Neuron (in vitro differentiated cells): ENCODE results near the gene CHKB.
"Not testable (repeated sequence)": the region's sequence is repeated elsewhere in the genome, so short reads cannot be mapped to it uniquely, and the experiment has no call there.

Experiments used
- H2AFZ ChIP-seq: one replicate; pipeline ENCODE4 v1.6.1; 2013; ENCODE audit warnings: low read depth, mild to moderate bottlenecking, inconsistent platforms, low read length, moderate library complexity
- H3K27me3 ChIP-seq: one replicate; pipeline ENCODE4 v1.6.1; 2013; ENCODE audit warnings: low read length; ENCODE audit not compliant: insufficient read depth
- H3K36me3 ChIP-seq: one replicate; pipeline ENCODE4 v1.6.1; 2013; ENCODE audit warnings: low read length; ENCODE audit not compliant: insufficient read depth
- H3K4me1 ChIP-seq: one replicate; pipeline ENCODE4 v1.6.1; 2013; ENCODE audit warnings: low read length; ENCODE audit not compliant: insufficient read depth
- H3K4me3 ChIP-seq: 2 replicates; pipeline ENCODE4 v1.5.1; 2013; ENCODE audit warnings: mild to moderate bottlenecking, low read length, moderate library complexity
- H3K9me3 ChIP-seq: one replicate; pipeline ENCODE4 v1.6.1; 2013; ENCODE audit warnings: low read length

CHKB gene

GRCh38 chr22:50608058-50608840, 25.6 kb upstream of the CHKB start:
- H3K9me3 ChIP-seq, H2AFZ ChIP-seq, H3K4me1 ChIP-seq, H3K4me3 ChIP-seq, H3K27me3 ChIP-seq: not testable (repeated sequence)
- peaks cover 44% of the 10 kb centered on the region for H3K36me3 ChIP-seq

DNA sequence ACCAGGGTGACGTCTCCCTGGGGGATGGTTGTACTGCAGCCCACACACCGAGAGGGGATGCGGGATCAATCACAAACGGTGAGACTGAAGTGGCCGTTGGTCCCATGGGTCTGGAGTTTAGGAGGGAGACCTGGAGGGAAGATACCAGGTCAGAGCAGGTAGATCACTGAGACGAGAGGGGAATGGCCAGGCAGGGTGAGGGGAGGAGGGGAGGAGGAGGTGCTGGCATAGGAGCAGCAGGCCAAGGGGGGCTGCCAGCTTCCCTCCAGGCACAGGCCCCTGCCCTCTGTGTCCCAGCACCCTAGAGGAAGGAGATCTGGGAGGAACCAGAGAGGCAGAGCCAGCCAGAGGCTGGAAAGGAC, 25.0 kb upstream of the CHKB start:
- no peaks in the 10 kb centered on the region for H3K4me1 ChIP-seq
- no peaks in the 10 kb centered on the region for H3K9me3 ChIP-seq
- H2AFZ ChIP-seq, result no peak overlapping the region
- no peaks in the 10 kb centered on the region for H3K27me3 ChIP-seq
- peaks cover 50% of the 10 kb centered on the region for H3K36me3 ChIP-seq
- no peak overlapping the region for H3K4me3 ChIP-seq

DNA sequence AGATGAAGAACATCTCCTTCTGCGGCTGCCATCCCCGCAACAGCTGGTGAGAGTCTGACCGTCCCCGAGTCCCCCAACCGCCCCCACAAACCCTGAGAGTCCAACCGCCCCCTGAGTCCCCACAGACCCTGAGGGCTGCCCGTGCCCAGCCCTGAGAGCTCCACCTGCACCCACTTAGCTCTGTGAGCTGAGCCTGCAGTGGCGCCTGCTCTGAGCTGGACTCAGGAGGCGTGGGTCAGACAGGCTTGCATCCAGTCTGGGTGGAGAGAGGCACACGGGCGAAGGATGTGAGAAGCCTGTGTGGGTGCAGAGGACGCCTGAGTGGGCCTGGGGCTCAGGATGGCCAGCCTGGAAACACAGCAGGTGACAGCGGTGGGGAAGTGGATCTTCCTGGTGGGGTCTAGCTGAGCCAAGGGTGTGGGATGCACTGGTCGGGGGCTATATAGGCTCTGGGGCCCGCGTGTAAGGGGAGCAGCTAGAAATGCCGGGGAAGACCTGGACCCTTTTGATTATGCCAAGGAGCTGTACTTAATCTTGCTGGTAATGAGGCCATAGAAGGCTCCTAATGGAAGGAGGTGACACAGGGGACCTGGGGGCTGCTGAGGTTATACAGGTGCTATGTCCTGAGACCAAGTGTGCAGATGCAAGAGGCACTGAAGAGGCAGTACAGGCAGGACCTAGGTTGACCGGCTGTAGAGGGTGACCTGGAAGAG, 24.5 kb upstream of the CHKB start:
- H3K27me3 ChIP-seq, result no peaks in the 10 kb centered on the region

DNA sequence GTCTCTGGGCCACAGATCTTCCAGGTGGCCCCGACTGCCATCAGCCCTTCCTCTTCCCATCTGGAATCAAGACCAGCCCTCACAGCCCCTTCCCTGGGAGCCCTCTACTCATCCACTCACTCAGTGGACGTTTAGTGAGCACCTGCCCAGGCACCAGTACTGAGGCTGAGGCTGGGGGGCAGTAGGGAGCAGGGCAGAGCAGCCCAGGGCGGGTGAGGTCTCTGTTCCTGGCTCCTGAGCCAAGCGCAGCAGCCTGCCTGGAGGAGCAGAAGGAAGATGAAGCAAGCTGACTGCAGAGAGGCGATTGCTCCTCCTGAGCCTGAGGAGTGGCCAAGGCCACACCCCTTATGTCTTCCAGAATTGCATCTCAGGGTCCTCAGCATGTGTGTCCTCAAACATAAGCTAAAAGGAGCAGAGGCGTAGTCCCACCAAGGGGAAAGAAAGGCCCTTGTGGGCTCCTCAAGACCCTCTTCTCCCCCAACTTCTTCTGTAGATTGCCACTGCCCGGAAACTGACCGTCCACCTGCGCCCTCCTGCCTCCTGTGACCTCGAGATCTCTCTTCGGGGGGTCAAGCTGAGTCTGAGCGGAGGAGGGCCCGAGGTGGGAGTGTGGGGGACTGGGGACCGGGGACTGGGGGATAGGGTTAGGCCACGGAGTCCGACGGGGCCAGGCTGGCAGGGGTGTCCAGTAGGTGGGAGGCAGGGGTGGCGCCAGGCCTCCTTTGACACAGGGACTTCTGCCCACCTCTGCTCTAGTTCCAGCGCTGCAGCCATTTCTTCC, 23.7 kb upstream of the CHKB start:
- no peak overlapping the region for H3K4me3 ChIP-seq
- peaks cover 50% of the 10 kb centered on the region for H3K36me3 ChIP-seq
- H3K9me3 ChIP-seq, result no peaks in the 10 kb centered on the region
- H3K4me1 ChIP-seq, result peaks cover 9% of the 10 kb centered on the region
- H2AFZ ChIP-seq, result no peak overlapping the region
- no peaks in the 10 kb centered on the region for H3K27me3 ChIP-seq

More for the DNA sequence above, 24.5 kb upstream of the CHKB start:
- peaks cover 50% of the 10 kb centered on the region for H3K36me3 ChIP-seq
- no peak overlapping the region for H3K4me3 ChIP-seq
- peaks cover 2% of the 10 kb centered on the region for H3K4me1 ChIP-seq
- no peak overlapping the region for H2AFZ ChIP-seq
- H3K9me3 ChIP-seq, result no peaks in the 10 kb centered on the region

DNA sequence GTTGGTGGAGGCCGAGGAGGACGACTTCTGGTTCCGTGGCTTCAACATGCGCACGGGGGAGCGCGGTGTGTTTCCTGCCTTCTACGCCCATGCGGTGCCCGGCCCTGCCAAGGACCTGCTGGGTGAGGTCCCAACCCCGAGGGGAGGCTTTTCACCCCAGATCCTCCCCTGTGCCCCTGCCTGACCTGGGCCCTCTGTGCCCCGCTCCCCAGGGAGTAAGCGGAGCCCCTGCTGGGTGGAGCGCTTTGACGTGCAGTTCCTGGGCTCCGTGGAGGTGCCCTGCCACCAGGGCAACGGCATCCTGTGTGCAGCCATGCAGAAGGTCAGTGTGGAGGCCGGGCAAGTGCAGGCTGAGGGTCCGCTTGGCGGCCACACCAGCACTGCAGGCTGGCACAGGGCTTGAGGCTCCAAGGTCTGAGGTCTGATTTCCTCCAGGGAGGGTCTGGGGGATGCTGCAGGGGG, 23.0 kb upstream of the CHKB start:
- Histone ChIP-seq H3K4me3 (no peak overlapping the region), H3K4me1 (peaks cover 9% of the 10 kb centered on the region), H3K9me3 (no peaks in the 10 kb centered on the region), H2AFZ (no peak overlapping the region), H3K36me3 (peaks cover 46% of the 10 kb centered on the region), H3K27me3 (no peaks in the 10 kb centered on the region)

- Histone ChIP-seq H3K36me3 (peaks cover 43% of the 10 kb centered on the region), H2AFZ (no peak overlapping the region), H3K4me1 (peaks cover 9% of the 10 kb centered on the region), H3K9me3 (no peaks in the 10 kb centered on the region), H3K27me3 (no peaks in the 10 kb centered on the region), H3K4me3 (no peak overlapping the region)
Observed at GRCh38 chr22:50605002-50605612, 22.5 kb upstream of the CHKB start.

DNA sequence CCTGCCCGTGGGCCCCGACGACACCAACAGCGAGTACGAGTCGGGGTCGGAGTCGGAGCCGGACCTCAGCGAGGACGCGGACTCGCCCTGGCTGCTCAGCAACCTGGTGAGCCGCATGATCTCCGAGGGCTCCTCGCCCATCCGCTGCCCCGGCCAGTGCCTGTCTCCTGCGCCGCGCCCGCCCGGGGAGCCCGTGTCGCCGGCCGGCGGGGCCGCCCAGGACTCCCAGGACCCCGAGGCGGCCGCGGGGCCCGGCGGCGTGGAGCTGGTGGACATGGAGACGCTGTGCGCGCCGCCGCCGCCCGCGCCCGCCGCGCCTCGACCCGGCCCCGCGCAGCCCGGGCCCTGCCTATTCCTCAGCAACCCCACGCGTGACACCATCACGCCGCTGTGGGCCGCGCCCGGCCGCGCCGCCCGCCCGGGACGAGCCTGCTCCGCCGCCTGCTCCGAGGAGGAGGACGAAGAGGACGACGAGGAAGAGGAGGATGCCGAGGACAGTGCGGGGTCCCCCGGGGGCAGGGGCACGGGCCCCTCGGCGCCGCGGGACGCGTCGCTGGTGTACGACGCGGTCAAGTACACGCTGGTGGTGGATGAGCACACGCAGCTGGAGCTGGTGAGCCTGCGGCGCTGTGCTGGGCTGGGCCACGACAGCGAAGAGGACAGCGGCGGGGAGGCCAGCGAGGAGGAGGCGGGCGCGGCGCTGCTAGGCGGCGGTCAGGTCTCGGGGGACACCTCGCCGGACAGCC, 21.8 kb upstream of the CHKB start:
- no peak overlapping the region for H2AFZ ChIP-seq
- peaks cover 15% of the 10 kb centered on the region for H3K4me1 ChIP-seq
- no peaks in the 10 kb centered on the region for H3K9me3 ChIP-seq
- peaks cover 43% of the 10 kb centered on the region for H3K36me3 ChIP-seq
- H3K4me3 ChIP-seq, result no peak overlapping the region
- H3K27me3 ChIP-seq, result no peaks in the 10 kb centered on the region

DNA sequence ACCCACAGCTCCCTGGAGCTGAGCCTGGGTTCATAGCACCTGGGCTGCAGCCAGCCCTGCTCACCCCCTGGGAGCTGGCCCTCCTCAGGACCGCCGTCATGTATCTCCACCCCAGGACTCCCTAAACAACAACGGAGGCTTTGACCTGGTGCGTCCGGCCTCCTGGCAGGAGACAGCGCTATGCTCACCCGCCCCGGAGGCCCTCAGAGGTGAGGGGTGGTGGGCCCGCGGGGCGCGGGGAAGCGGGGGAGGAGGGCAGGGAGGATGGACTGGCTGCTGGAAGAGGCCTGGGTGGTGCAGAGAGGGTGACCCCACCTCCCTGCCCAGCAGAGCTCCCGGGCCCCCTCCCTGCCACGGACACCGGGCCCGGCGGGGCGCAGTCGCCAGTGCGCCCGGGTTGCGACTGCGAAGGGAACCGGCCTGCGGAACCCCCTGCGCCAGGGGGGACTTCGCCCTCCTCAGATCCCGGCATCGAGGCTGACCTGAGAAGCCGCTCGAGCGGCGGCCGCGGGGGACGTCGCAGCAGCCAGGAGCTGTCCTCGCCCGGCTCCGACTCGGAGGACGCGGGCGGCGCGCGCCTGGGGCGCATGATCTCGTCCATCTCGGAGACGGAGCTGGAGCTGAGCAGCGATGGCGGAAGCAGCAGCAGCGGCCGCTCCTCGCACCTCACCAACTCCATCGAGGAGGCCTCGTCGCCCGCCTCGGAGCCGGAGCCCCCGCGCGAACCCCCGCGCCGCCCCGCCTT, 21.0 kb upstream of the CHKB start:
- Histone ChIP-seq H3K27me3 (no peaks in the 10 kb centered on the region), H2AFZ (no peak overlapping the region), H3K36me3 (peaks cover 40% of the 10 kb centered on the region), H3K4me1 (peaks cover 15% of the 10 kb centered on the region), H3K9me3 (no peaks in the 10 kb centered on the region), H3K4me3 (no peak overlapping the region)

- H3K27me3 ChIP-seq, result no peaks in the 10 kb centered on the region
- H3K4me3 ChIP-seq, result no peak overlapping the region
- H3K36me3 ChIP-seq, result peaks cover 38% of the 10 kb centered on the region
- peaks cover 15% of the 10 kb centered on the region for H3K4me1 ChIP-seq
- H2AFZ ChIP-seq, result no peak overlapping the region
- H3K9me3 ChIP-seq, result no peaks in the 10 kb centered on the region
Observed at GRCh38 chr22:50602338-50602700, 19.7 kb upstream of the CHKB start.

GRCh38 chr22:50601669-50602337, 19.2 kb upstream of the CHKB start:
- Histone ChIP-seq H3K4me1 (peaks cover 15% of the 10 kb centered on the region), H3K4me3 (peak overlapping the region; percentile 65)

GRCh38 chr22:50600967-50601668, 18.5 kb upstream of the CHKB start:
- Histone ChIP-seq H3K4me1 (peaks cover 15% of the 10 kb centered on the region), H2AFZ (no peak overlapping the region), H3K4me3 (peak overlapping the region; percentile 65), H3K36me3 (peaks cover 29% of the 10 kb centered on the region), H3K27me3 (no peaks in the 10 kb centered on the region), H3K9me3 (no peaks in the 10 kb centered on the region)

More at GRCh38 chr22:50601669-50602337, 19.2 kb upstream of the CHKB start:
- Histone ChIP-seq H3K27me3 (no peaks in the 10 kb centered on the region), H3K9me3 (no peaks in the 10 kb centered on the region), H3K36me3 (peaks cover 33% of the 10 kb centered on the region), H2AFZ (no peak overlapping the region)
